NCI-H2081 (cell line): ENCODE measurements around the gene ZNF35.

Experiments used
- DNase-seq, 2 experiments: peaks; one replicate each; lab custom pipeline; 2025; lab: John Stamatoyannopoulos, UW

ZNF35 gene

GRCh38 chr3:44685128-44685800, 36.7 kb downstream of the ZNF35 start:
- peak; percentile 57 to 80 for DNase-seq

DNA sequence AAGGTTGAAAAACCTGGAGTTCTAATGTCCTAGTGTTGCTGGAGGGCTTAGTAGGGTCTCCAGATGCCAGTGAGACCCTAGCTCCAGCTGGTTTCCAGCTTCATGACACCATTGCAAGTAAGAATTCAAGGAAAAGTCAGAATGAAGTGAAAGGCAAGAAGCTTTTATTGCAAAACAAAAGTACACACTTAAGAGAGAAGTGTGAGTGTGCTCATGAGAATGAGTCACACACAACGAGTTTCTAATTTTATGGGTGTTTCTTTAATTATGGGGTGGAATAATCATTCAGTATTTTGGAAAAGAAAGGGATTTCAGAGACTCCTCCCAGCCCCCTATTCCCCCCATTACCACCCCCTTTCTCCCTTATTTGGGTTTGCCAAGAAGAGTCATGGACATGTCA, 39.4 kb downstream of the ZNF35 start:
- DNase-seq = no peak
